HEK293 (cell line): ENCODE results near the gene CHN2.

Experiments used
- GLI2 ChIP-seq: fragments of 450-650 bp; formaldehyde crosslinking; IDR thresholded peaks from 2 replicates; pipeline ENCODE4; 2017; ENCODE audit warnings: missing biosample characterization, missing genetic modification characterization, low read depth, borderline replicate concordance
- GLIS2 ChIP-seq: fragments of 450-650 bp; formaldehyde crosslinking; IDR thresholded peaks from 2 replicates; pipeline ENCODE4 v1.5.1; 2016; ENCODE audit warnings: missing biosample characterization, missing genetic modification characterization
- HOXD13 ChIP-seq: sonication (generic); formaldehyde crosslinking; IDR thresholded peaks from 2 replicates; pipeline ENCODE4 v1.8.0; 2022; ENCODE audit warnings: missing genetic modification reagents, borderline replicate concordance
- MYNN ChIP-seq: fragments of 450-650 bp; formaldehyde crosslinking; IDR thresholded peaks from 2 replicates; pipeline ENCODE4 v1.5.1; 2016; ENCODE audit warnings: missing biosample characterization, missing genetic modification characterization, borderline replicate concordance
- MZF1 ChIP-seq: fragments of 450-650 bp; formaldehyde crosslinking; IDR thresholded peaks from 2 replicates; pipeline ENCODE4 v1.5.1; 2017; ENCODE audit warnings: missing biosample characterization, missing genetic modification characterization, borderline replicate concordance
- SCRT1 ChIP-seq: fragments of 450-650 bp; formaldehyde crosslinking; IDR thresholded peaks from 2 replicates; pipeline ENCODE4 v1.5.1; 2016; ENCODE audit warnings: missing biosample characterization, missing genetic modification characterization, borderline replicate concordance
- SCRT2 ChIP-seq: fragments of 450-650 bp; formaldehyde crosslinking; IDR thresholded peaks from 2 replicates; pipeline ENCODE4 v1.5.1; 2016; ENCODE audit warnings: missing biosample characterization, missing genetic modification characterization
- WT1 ChIP-seq: fragments of 450-650 bp; formaldehyde crosslinking; IDR thresholded peaks from 2 replicates; pipeline ENCODE4 v1.5.1; 2016; ENCODE audit warnings: missing biosample characterization, missing genetic modification characterization
- ZNF140 ChIP-seq: fragments of 450-650 bp; formaldehyde crosslinking; IDR thresholded peaks from 2 replicates; pipeline ENCODE4 v1.5.1; 2016; ENCODE audit warnings: missing biosample characterization, missing genetic modification characterization
- ZNF155 ChIP-seq: fragments of 450-650 bp; formaldehyde crosslinking; IDR thresholded peaks from 2 replicates; pipeline ENCODE4 v1.5.1; 2016; ENCODE audit warnings: missing biosample characterization, missing genetic modification characterization
- ZNF211 ChIP-seq: fragments of 450-650 bp; formaldehyde crosslinking; IDR thresholded peaks from 2 replicates; pipeline ENCODE4 v1.5.1; 2016; ENCODE audit warnings: low read depth, missing biosample characterization, missing genetic modification characterization
- ZNF404 ChIP-seq: fragments of 450-650 bp; formaldehyde crosslinking; IDR thresholded peaks from 2 replicates; pipeline ENCODE4 v1.5.1; 2017; ENCODE audit warnings: missing biosample characterization, missing genetic modification characterization
- ZNF521 ChIP-seq: fragments of 450-650 bp; formaldehyde crosslinking; IDR thresholded peaks from 2 replicates; pipeline ENCODE4 v1.5.1; 2017; ENCODE audit warnings: missing biosample characterization, mild to moderate bottlenecking, missing genetic modification characterization
- ZNF555 ChIP-seq: fragments of 450-650 bp; formaldehyde crosslinking; conservative IDR thresholded peaks from 2 replicates; pipeline ENCODE4 v1.5.1; 2017; ENCODE audit warnings: missing biosample characterization, mild to moderate bottlenecking, missing genetic modification characterization, inconsistent platforms
- ZNF623 ChIP-seq: fragments of 450-650 bp; formaldehyde crosslinking; IDR thresholded peaks from 2 replicates; pipeline ENCODE4 v1.5.1; 2016; ENCODE audit warnings: missing biosample characterization, missing genetic modification characterization
- ZNF626 ChIP-seq: fragments of 450-650 bp; sonication (Bioruptor Pico); formaldehyde crosslinking; IDR thresholded peaks from 2 replicates; pipeline ENCODE4 v1.5.1; 2018; ENCODE audit warnings: missing biosample characterization, missing genetic modification characterization, inconsistent platforms
- ZNF629 ChIP-seq: fragments of 450-650 bp; formaldehyde crosslinking; IDR thresholded peaks from 2 replicates; pipeline ENCODE4 v1.5.1; 2017; ENCODE audit warnings: missing biosample characterization, missing genetic modification characterization
- ZNF76 ChIP-seq: fragments of 450-650 bp; formaldehyde crosslinking; IDR thresholded peaks from 2 replicates; pipeline ENCODE4; 2016; ENCODE audit warnings: low read depth, missing biosample characterization, missing genetic modification characterization, borderline replicate concordance
- ZNF791 ChIP-seq: fragments of 450-650 bp; formaldehyde crosslinking; IDR thresholded peaks from 2 replicates; pipeline ENCODE4 v1.5.1; 2016; ENCODE audit warnings: missing biosample characterization, missing genetic modification characterization
- ZSCAN16 ChIP-seq: fragments of 450-650 bp; formaldehyde crosslinking; IDR thresholded peaks from 2 replicates; pipeline ENCODE4 v1.5.1; 2016; ENCODE audit warnings: missing biosample characterization, missing genetic modification characterization
- TF ChIP-seq, protein P1 (sequence below): fragments of 450-650 bp; formaldehyde crosslinking; IDR thresholded peaks from 2 replicates; pipeline ENCODE4 v1.5.1; 2017; ENCODE audit warnings: missing biosample characterization, missing genetic modification characterization
- TF ChIP-seq, protein P2 (sequence below): fragments of 450-650 bp; formaldehyde crosslinking; IDR thresholded peaks from 2 replicates; pipeline ENCODE4 v1.5.1; 2016; ENCODE audit warnings: missing biosample characterization, missing genetic modification characterization
- TF ChIP-seq, protein P3 (sequence below): fragments of 450-650 bp; formaldehyde crosslinking; IDR thresholded peaks from 2 replicates; pipeline ENCODE4 v1.5.1; 2017; ENCODE audit warnings: missing biosample characterization, missing genetic modification characterization
- TF ChIP-seq, protein P4 (sequence below): fragments of 450-650 bp; formaldehyde crosslinking; IDR thresholded peaks from 2 replicates; pipeline ENCODE4 v1.5.1; 2016; ENCODE audit warnings: missing biosample characterization, missing genetic modification characterization
- TF ChIP-seq, protein P5 (sequence below): fragments of 450-650 bp; formaldehyde crosslinking; IDR thresholded peaks from 2 replicates; pipeline ENCODE4 v1.5.1; 2016; ENCODE audit warnings: missing biosample characterization, missing genetic modification characterization
- TF ChIP-seq, protein P6 (sequence below): fragments of 450-650 bp; formaldehyde crosslinking; IDR thresholded peaks from 2 replicates; pipeline ENCODE4 v1.5.1; 2016; ENCODE audit warnings: missing biosample characterization, missing genetic modification characterization

Gene CHN2

DNA sequence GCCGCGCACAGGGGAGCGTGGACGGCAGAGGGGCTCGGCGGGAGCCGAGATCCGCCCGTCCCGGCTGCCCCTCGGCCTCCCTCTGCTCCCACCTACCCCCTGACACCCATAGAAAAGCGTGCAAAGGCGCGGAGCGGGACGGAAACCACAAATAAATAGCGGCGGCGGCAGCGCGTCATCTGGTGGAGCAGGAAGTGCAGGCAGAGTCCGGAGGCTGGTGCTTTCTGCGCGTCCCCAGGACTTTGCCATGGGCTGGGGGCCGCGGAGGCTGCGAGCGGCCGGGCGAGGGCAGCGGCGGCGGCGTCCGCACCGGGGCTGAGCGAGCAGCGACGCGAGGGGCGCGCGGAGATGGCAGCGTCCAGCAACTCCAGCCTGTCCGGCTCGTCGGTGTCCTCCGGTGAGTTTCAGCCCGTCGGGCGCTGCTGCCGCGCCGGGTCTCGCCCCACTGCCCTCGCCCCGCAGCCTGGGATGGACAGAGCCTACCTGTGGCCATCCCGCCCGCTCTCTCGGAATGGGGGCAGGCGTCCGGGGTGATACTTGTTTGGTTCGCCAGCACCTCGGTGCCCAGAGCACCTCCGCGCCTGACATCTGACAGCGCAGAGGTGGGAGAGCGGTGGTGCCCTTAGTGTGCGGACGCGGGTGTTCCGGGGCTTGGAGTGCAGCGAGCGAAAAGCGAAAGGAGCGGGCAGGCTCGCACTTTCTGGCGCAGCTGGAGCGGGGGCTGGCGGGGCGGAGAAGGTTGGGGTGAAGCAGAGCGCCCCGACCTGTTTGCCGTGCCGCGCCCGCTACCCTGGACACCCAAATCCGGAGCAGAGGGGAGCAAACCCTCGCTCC is at the start of gene CHN2 (continued):
- TF ChIP-seq, protein P1, sequence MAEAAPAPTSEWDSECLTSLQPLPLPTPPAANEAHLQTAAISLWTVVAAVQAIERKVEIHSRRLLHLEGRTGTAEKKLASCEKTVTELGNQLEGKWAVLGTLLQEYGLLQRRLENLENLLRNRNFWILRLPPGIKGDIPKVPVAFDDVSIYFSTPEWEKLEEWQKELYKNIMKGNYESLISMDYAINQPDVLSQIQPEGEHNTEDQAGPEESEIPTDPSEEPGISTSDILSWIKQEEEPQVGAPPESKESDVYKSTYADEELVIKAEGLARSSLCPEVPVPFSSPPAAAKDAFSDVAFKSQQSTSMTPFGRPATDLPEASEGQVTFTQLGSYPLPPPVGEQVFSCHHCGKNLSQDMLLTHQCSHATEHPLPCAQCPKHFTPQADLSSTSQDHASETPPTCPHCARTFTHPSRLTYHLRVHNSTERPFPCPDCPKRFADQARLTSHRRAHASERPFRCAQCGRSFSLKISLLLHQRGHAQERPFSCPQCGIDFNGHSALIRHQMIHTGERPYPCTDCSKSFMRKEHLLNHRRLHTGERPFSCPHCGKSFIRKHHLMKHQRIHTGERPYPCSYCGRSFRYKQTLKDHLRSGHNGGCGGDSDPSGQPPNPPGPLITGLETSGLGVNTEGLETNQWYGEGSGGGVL (tag by site-specific recombination): peak; percentile 29; the same call in 1 of the 2 replicates
- TF ChIP-seq ZSCAN16 (tag by site-specific recombination) (no peak), SCRT2 (peak; percentile 79), SCRT1 (tag by site-specific recombination) (no peak), GLIS2 (tag by site-specific recombination) (0 out of 2 replicates have a peak, but pooled peaks have one; percentile 3), MZF1 (tag by site-specific recombination) (no peak), ZNF155 (no peak), ZNF629 (no peak), HOXD13 (no peak), GLI2 (tag by site-specific recombination) (no peak), ZNF623 (no peak), ZNF791 (tag by site-specific recombination) (no peak), WT1 (tag by site-specific recombination) (no peak), ZNF555 (tag by site-specific recombination) (no peak), ZNF404 (tag by site-specific recombination) (no peak), MYNN (tag by site-specific recombination) (no peak), ZNF211 (tag by site-specific recombination) (no peak), ZNF76 (tag by site-specific recombination) (peak; percentile 75), ZNF626 (tag by site-specific recombination) (no peak), ZNF140 (tag by site-specific recombination) (no peak), ZNF521 (no peak)
- TF ChIP-seq, protein P2, sequence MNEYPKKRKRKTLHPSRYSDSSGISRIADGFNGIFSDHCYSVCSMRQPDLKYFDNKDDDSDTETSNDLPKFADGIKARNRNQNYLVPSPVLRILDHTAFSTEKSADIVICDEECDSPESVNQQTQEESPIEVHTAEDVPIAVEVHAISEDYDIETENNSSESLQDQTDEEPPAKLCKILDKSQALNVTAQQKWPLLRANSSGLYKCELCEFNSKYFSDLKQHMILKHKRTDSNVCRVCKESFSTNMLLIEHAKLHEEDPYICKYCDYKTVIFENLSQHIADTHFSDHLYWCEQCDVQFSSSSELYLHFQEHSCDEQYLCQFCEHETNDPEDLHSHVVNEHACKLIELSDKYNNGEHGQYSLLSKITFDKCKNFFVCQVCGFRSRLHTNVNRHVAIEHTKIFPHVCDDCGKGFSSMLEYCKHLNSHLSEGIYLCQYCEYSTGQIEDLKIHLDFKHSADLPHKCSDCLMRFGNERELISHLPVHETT (tag by site-specific recombination): no peak
- TF ChIP-seq, protein P3, sequence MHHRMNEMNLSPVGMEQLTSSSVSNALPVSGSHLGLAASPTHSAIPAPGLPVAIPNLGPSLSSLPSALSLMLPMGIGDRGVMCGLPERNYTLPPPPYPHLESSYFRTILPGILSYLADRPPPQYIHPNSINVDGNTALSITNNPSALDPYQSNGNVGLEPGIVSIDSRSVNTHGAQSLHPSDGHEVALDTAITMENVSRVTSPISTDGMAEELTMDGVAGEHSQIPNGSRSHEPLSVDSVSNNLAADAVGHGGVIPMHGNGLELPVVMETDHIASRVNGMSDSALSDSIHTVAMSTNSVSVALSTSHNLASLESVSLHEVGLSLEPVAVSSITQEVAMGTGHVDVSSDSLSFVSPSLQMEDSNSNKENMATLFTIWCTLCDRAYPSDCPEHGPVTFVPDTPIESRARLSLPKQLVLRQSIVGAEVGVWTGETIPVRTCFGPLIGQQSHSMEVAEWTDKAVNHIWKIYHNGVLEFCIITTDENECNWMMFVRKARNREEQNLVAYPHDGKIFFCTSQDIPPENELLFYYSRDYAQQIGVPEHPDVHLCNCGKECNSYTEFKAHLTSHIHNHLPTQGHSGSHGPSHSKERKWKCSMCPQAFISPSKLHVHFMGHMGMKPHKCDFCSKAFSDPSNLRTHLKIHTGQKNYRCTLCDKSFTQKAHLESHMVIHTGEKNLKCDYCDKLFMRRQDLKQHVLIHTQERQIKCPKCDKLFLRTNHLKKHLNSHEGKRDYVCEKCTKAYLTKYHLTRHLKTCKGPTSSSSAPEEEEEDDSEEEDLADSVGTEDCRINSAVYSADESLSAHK (tag by site-specific recombination): no peak
- TF ChIP-seq, protein P4, sequence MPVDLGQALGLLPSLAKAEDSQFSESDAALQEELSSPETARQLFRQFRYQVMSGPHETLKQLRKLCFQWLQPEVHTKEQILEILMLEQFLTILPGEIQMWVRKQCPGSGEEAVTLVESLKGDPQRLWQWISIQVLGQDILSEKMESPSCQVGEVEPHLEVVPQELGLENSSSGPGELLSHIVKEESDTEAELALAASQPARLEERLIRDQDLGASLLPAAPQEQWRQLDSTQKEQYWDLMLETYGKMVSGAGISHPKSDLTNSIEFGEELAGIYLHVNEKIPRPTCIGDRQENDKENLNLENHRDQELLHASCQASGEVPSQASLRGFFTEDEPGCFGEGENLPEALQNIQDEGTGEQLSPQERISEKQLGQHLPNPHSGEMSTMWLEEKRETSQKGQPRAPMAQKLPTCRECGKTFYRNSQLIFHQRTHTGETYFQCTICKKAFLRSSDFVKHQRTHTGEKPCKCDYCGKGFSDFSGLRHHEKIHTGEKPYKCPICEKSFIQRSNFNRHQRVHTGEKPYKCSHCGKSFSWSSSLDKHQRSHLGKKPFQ (tag by site-specific recombination): no peak
- TF ChIP-seq, protein P5, sequence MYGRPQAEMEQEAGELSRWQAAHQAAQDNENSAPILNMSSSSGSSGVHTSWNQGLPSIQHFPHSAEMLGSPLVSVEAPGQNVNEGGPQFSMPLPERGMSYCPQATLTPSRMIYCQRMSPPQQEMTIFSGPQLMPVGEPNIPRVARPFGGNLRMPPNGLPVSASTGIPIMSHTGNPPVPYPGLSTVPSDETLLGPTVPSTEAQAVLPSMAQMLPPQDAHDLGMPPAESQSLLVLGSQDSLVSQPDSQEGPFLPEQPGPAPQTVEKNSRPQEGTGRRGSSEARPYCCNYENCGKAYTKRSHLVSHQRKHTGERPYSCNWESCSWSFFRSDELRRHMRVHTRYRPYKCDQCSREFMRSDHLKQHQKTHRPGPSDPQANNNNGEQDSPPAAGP (tag by site-specific recombination): no peak
- TF ChIP-seq, protein P6, sequence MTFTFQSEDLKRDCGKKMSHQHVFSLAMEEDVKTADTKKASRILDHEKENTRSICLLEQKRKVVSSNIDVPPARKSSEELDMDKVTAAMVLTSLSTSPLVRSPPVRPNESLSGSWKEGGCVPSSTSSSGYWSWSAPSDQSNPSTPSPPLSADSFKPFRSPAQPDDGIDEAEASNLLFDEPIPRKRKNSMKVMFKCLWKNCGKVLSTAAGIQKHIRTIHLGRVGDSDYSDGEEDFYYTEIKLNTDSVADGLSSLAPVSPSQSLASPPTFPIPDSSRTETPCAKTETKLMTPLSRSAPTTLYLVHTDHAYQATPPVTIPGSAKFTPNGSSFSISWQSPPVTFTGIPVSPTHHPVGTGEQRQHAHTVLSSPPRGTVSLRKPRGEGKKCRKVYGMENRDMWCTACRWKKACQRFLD (tag by site-specific recombination): no peak
